ENCODE measurements around the gene PPM1B. TPM values are rescaled to one million over a fixed set of nuclear protein-coding genes. Genes with fewer than 3 reads are reported as not detected.

PPM1B gene
- total and polyA plus RNA-seq, 4 donors = 48.2 to 94.1 (median 76.2) TPM

- Histone ChIP-seq H3K27me3 (ENCODE audit: control insufficient read depth, insufficient read depth, low read length) (no peaks in the 10 kb centered on the region), H3K36me3 (ENCODE audit: control insufficient read depth, insufficient read depth, low read length) (no peaks in the 10 kb centered on the region)
- WGBS (ENCODE audit: insufficient coverage) = 86% methylated on average over 2 of the region's 2 CpGs
Measured at GRCh38 chr2:44273596-44273995, 104.9 kb downstream of the PPM1B start.

DNA sequence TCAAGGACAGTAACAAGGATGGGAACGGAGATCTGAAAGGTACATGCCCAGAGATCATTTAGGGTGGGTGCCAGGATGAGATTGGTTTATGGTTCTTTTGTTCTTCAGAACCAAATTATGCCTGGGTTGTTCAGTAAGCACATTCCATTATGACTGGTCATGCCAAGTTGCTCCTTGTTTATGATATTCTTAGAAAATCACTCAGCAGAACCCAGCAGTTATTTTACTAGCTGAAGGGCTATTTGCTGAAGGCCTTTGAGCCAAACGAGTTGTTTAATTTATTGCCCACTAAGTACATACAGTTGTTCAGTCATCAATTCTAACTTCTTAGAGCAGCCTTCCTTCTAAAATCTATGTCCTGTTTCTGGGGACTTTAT lies 107.2 kb downstream of the PPM1B start:
- Histone ChIP-seq H3K4me1 (ENCODE audit: control insufficient read depth, insufficient read depth, low read length) (no peaks in the 10 kb centered on the region), H3K9me3 (ENCODE audit: control insufficient read depth, insufficient read depth, low read length) (no peaks in the 10 kb centered on the region), H3K27ac (ENCODE audit: low read depth, low read length) (no peak overlapping the region), H3K36me3 (ENCODE audit: control insufficient read depth, insufficient read depth, low read length) (no peaks in the 10 kb centered on the region), H3K27me3 (ENCODE audit: control insufficient read depth, insufficient read depth, low read length) (no peaks in the 10 kb centered on the region), H3K4me3 (ENCODE audit: low read depth, low read length) (no peak overlapping the region)
- DNase-seq (ENCODE audit: low read depth in 4 of 6, low spot score in 6 of 6) = peak in 1 of 6 donors; percentile 30
- 60% methylated on average over 1 of the region's 2 CpGs for WGBS (ENCODE audit: insufficient coverage)

More at GRCh38 chr2:44273596-44273995, 104.9 kb downstream of the PPM1B start:
- H3K4me3 ChIP-seq (ENCODE audit: low read depth, low read length) = no peak overlapping the region
- DNase-seq (ENCODE audit: low read depth in 4 of 6, low spot score in 6 of 6) = no peak
- H3K4me1 ChIP-seq (ENCODE audit: control insufficient read depth, insufficient read depth, low read length) = no peaks in the 10 kb centered on the region
- H3K27ac ChIP-seq (ENCODE audit: low read depth, low read length) = no peak overlapping the region
- no peaks in the 10 kb centered on the region for H3K9me3 ChIP-seq (ENCODE audit: control insufficient read depth, insufficient read depth, low read length)

DNA sequence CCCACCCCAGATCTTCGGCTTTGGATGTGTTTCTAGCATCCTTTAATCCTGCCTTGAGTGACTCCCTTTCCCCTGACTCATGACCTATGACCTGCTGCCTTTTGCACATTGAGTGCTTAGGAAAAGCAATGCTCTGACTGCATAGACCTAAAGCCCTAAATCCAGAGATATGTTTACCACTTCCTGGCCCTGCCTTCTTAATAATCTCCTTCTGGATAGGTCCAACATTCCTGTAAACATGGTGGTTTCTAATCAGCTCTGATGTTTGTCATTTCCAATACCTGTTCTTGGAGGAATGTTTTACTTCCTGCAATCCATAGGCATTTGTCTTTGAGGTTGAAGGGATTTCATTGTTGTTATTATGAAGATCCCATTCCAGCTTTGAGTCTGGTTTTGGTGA lies 108.9 kb downstream of the PPM1B start:
- H3K27me3 ChIP-seq (ENCODE audit: control insufficient read depth, insufficient read depth, low read length) = no peaks in the 10 kb centered on the region
- no peak overlapping the region for H3K4me3 ChIP-seq (ENCODE audit: low read depth, low read length)
- DNase-seq (ENCODE audit: low read depth in 4 of 6, low spot score in 6 of 6) = no peak
- H3K27ac ChIP-seq (ENCODE audit: low read depth, low read length) = no peak overlapping the region
- WGBS (ENCODE audit: insufficient coverage) = 100% methylated on average over 1 of the region's 1 CpG
- no peaks in the 10 kb centered on the region for H3K9me3 ChIP-seq (ENCODE audit: control insufficient read depth, insufficient read depth, low read length)
- no peaks in the 10 kb centered on the region for H3K36me3 ChIP-seq (ENCODE audit: control insufficient read depth, insufficient read depth, low read length)
- H3K4me1 ChIP-seq (ENCODE audit: control insufficient read depth, insufficient read depth, low read length) = no peaks in the 10 kb centered on the region

DNA sequence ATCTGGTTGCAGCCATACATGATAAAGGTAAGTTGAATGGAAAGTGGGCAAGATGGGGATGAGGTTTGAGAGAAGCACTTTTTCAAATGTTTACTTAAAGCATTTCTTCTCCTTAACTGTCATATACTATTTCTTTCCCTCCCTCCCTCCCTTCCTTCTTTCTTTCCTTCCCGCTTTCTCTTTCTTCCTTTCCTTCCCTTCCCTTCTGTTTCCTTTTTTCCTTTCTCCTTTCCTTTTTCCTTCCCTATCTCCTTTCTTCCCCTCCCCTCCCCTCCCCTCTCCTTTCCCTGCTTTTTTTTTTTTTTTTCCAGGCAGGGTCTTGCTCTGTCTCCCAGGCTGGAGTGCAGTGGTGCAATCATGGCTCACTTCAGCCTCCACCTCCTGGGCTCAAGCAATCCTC lies 112.2 kb downstream of the PPM1B start:
- no peak for DNase-seq (ENCODE audit: low read depth in 4 of 6, low spot score in 6 of 6)
- Histone ChIP-seq H3K27me3 (ENCODE audit: control insufficient read depth, insufficient read depth, low read length) (no peaks in the 10 kb centered on the region), H3K4me1 (ENCODE audit: control insufficient read depth, insufficient read depth, low read length) (no peaks in the 10 kb centered on the region), H3K4me3 (ENCODE audit: low read depth, low read length) (no peak overlapping the region), H3K27ac (ENCODE audit: low read depth, low read length) (no peak overlapping the region), H3K36me3 (ENCODE audit: control insufficient read depth, insufficient read depth, low read length) (no peaks in the 10 kb centered on the region), H3K9me3 (ENCODE audit: control insufficient read depth, insufficient read depth, low read length) (no peaks in the 10 kb centered on the region)
- WGBS (ENCODE audit: insufficient coverage) = 100% methylated on average over 1 of the region's 1 CpG

Small RNAs within 50 kb of the gene (small RNA-seq; reads per million reads assigned to genes)
- gene RNU6-566P (ENCODE audit: low replicate concordance) = not detected

Other genes starting within 250 kb of the PPM1B start
- gene LRPPRC, start 172.9 kb upstream of the PPM1B start, total RNA-seq = 100 to 1,000 TPM in 1 of 2 donors, 10 to 100 TPM in 1; 71.6 to 132 TPM
- gene LRPPRC, start 172.9 kb upstream of the PPM1B start, polyA plus RNA-seq (ENCODE audit: insufficient read length in 2 of 2) = 10 to 100 TPM; 92.0 to 93.0 TPM
- under 1 TPM; 0.17 to 0.30 TPM for gene SLC3A1, start 106.6 kb downstream of the PPM1B start, total RNA-seq
- 1 to 10 TPM; 1.2 to 1.8 TPM for gene SLC3A1, start 106.6 kb downstream of the PPM1B start, polyA plus RNA-seq (ENCODE audit: insufficient read length in 2 of 2)
- gene PREPL, start 192.6 kb downstream of the PPM1B start, total RNA-seq = 100 to 1,000 TPM; 118 to 316 TPM
- gene PREPL, start 192.6 kb downstream of the PPM1B start, polyA plus RNA-seq (ENCODE audit: insufficient read length in 2 of 2) = 100 to 1,000 TPM; 184 to 243 TPM
- 10 to 100 TPM in 1 of 2 donors, 1 to 10 TPM in 1; 8.0 to 11.2 TPM for gene CAMKMT, start 193.1 kb downstream of the PPM1B start, total RNA-seq
- 10 to 100 TPM; 16.6 to 16.8 TPM for gene CAMKMT, start 193.1 kb downstream of the PPM1B start, polyA plus RNA-seq (ENCODE audit: insufficient read length in 2 of 2)

All from spinal cord (tissue), 10 donors.